Measurements from ENCODE around the gene SCN4A.
"Not testable (repeated sequence)": the region's sequence is repeated elsewhere in the genome, so short reads cannot be mapped to it uniquely, and the experiment has no call there.

The SCN4A gene

DNA sequence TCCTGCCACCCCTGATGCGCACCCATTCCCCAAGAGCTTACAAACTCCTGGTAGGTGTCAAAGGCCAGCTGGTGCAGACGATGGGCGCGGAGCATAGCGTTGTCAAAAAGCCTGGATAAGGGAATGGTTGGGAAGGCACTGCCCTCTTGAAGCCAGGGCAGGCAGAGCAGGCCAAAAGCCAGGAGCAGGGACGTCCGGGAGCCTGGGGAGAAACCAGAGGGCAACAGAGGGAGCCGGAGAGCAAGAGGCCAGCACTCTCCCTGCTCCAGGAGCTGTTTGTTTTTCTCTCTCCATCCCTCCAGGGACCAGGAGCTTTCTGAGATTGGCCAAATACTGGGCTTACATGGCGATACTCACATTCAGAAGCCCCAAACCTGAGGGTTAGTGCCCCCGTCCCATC, 54.4 kb downstream of the SCN4A start:
- DNase-seq, result no peak

DNA sequence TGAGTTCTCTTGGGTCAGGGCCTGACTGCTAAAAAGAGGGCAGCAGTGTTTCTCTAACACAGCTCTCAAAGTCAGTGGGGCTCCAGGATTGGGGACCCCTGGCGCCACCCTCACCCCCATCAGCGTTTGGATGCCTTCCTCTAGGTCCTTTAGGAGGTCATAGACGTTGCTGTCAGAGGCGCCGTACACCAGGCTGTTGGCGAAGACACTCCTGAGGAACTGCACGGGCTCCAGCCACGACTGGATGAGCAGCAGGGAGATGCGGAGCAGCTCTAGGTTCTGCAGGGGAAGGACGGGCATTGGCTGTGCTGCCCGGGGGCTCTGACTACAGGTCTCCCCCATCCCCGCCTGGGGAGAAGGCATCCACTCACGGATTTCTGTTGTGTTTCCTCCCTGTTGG, 55.1 kb downstream of the SCN4A start:
- H3K27ac ChIP-seq (ENCODE audit: low read length), result no peak overlapping the region
- no peaks in the 10 kb centered on the region for H3K36me3 ChIP-seq (ENCODE audit: insufficient read depth, low read length)
- H3K27me3 ChIP-seq (ENCODE audit: insufficient read depth, low read length, poor library complexity), result peaks cover 2% of the 10 kb centered on the region
- no peak for DNase-seq
- H4K20me1 ChIP-seq (ENCODE audit: insufficient read depth, low read length), result no peaks in the 10 kb centered on the region
- H3K9ac ChIP-seq (ENCODE audit: low read depth, low read length), result no peak overlapping the region
- H3K9me3 ChIP-seq (ENCODE audit: insufficient read depth, low read length, severe bottlenecking), result no peaks in the 10 kb centered on the region
- H3K4me2 ChIP-seq (ENCODE audit: insufficient read depth, low read length), result no peak overlapping the region
- TF ChIP-seq, protein P1, sequence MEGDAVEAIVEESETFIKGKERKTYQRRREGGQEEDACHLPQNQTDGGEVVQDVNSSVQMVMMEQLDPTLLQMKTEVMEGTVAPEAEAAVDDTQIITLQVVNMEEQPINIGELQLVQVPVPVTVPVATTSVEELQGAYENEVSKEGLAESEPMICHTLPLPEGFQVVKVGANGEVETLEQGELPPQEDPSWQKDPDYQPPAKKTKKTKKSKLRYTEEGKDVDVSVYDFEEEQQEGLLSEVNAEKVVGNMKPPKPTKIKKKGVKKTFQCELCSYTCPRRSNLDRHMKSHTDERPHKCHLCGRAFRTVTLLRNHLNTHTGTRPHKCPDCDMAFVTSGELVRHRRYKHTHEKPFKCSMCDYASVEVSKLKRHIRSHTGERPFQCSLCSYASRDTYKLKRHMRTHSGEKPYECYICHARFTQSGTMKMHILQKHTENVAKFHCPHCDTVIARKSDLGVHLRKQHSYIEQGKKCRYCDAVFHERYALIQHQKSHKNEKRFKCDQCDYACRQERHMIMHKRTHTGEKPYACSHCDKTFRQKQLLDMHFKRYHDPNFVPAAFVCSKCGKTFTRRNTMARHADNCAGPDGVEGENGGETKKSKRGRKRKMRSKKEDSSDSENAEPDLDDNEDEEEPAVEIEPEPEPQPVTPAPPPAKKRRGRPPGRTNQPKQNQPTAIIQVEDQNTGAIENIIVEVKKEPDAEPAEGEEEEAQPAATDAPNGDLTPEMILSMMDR (IDR thresholded peaks at IDR 0.05; ENCODE audit: borderline replicate concordance, extremely low read depth, low read length, poor library complexity, severe bottlenecking), result no peak
- no peak for TF ChIP-seq EZH2 (IDR thresholded peaks at IDR 0.05; ENCODE audit: borderline replicate concordance, low read depth, low read length, severe bottlenecking)
- no peaks in the 10 kb centered on the region for H3K79me2 ChIP-seq (ENCODE audit: insufficient read depth, low read length)
- 0 out of 2 replicates have a peak, but pooled peaks cover 2% of the 10 kb centered on the region for H3K4me1 ChIP-seq (ENCODE audit: insufficient read depth, low read length)
- ATAC-seq (ENCODE audit: insufficient read depth, low read depth), result no peak
- no peak overlapping the region for H3K4me3 ChIP-seq (ENCODE audit: low read depth in 1 of 2, low read length in 2 of 2)
- H2AFZ ChIP-seq (ENCODE audit: low read depth, low read length), result no peak overlapping the region

More for the DNA sequence above, 54.4 kb downstream of the SCN4A start:
- H3K4me3 ChIP-seq (ENCODE audit: low read depth in 1 of 2, low read length in 2 of 2), result no peak overlapping the region
- H2AFZ ChIP-seq (ENCODE audit: low read depth, low read length), result no peak overlapping the region
- H4K20me1 ChIP-seq (ENCODE audit: insufficient read depth, low read length), result no peaks in the 10 kb centered on the region
- no peaks in the 10 kb centered on the region for H3K79me2 ChIP-seq (ENCODE audit: insufficient read depth, low read length)
- no peak overlapping the region for H3K27ac ChIP-seq (ENCODE audit: low read length)
- peaks cover 2% of the 10 kb centered on the region for H3K27me3 ChIP-seq (ENCODE audit: insufficient read depth, low read length, poor library complexity)
- TF ChIP-seq, protein P1 (IDR thresholded peaks at IDR 0.05; ENCODE audit: borderline replicate concordance, extremely low read depth, low read length, poor library complexity, severe bottlenecking), result peak; percentile 5
- no peak for TF ChIP-seq EZH2 (IDR thresholded peaks at IDR 0.05; ENCODE audit: borderline replicate concordance, low read depth, low read length, severe bottlenecking)
- H3K9ac ChIP-seq (ENCODE audit: low read depth, low read length), result no peak overlapping the region
- 0 out of 2 replicates have a peak, but pooled peaks cover 2% of the 10 kb centered on the region for H3K4me1 ChIP-seq (ENCODE audit: insufficient read depth, low read length)
- no peaks in the 10 kb centered on the region for H3K36me3 ChIP-seq (ENCODE audit: insufficient read depth, low read length)
- H3K9me3 ChIP-seq (ENCODE audit: insufficient read depth, low read length, severe bottlenecking), result no peaks in the 10 kb centered on the region
- no peak for ATAC-seq (ENCODE audit: insufficient read depth, low read depth)
- H3K4me2 ChIP-seq (ENCODE audit: insufficient read depth, low read length), result no peak overlapping the region

DNA sequence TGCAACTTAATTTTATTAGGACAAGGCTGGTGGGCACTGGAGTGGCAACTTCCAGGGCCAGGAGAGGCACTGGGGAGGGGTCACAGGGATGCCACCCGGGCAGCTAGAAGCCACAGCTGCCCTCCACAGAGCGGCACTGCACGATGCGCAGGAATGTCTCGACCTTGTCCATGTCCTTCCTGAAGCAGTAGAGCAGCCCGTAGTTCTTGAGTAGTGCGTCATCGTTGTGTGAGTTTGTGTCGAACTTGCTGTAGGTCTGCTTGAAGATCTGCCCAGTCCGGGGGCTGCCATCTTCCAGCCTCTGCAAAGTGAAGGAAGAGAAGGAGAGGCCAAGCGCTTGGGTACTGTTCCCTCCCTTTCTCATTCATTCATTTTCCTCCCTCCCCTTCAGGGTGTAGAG, 55.5 kb downstream of the SCN4A start:
- not testable (repeated sequence) for H3K9ac ChIP-seq (ENCODE audit: low read depth, low read length); H3K27ac ChIP-seq (ENCODE audit: low read length); H3K79me2 ChIP-seq (ENCODE audit: insufficient read depth, low read length); H2AFZ ChIP-seq (ENCODE audit: low read depth, low read length); H3K4me1 ChIP-seq (ENCODE audit: insufficient read depth, low read length); H3K9me3 ChIP-seq (ENCODE audit: insufficient read depth, low read length, severe bottlenecking); H4K20me1 ChIP-seq (ENCODE audit: insufficient read depth, low read length); H3K4me3 ChIP-seq (ENCODE audit: low read depth in 1 of 2, low read length in 2 of 2); H3K4me2 ChIP-seq (ENCODE audit: insufficient read depth, low read length); H3K36me3 ChIP-seq (ENCODE audit: insufficient read depth, low read length); ATAC-seq (ENCODE audit: insufficient read depth, low read depth); DNase-seq; H3K27me3 ChIP-seq (ENCODE audit: insufficient read depth, low read length, poor library complexity)

DNA sequence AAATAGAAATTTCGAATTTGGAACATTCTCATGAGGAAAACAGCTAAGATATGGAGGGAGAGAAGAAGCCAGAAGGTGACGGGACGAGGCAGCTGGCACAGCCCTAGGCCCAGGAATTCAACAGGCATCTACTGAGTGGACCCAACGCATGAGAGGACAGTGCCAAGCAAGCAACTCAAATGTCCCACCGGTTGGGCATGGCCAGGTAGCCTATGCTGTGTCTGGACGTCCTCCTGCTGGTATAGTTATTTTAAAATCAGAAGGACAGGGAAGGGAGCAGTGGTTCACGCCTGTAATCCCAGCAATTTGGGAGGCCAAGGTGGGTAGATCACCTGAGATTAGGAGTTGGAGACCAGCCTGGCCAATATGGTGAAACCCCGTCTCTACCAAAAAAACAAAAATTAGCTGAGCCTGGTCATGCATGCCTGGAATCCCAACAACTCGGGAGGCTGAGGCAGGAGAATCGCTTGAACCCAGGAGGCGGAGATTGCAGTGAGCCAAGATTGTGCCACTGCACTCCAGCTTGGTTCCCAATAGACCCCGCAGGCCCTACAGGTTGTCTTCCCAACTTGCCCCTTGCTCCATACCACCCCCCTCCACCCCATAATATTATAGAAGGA, 56.0 kb downstream of the SCN4A start:
- Histone ChIP-seq H3K4me2 (ENCODE audit: insufficient read depth, low read length) (no peak overlapping the region), H2AFZ (ENCODE audit: low read depth, low read length) (no peak overlapping the region), H4K20me1 (ENCODE audit: insufficient read depth, low read length) (no peaks in the 10 kb centered on the region), H3K4me3 (ENCODE audit: low read depth in 1 of 2, low read length in 2 of 2) (no peak overlapping the region), H3K9ac (ENCODE audit: low read depth, low read length) (no peak overlapping the region), H3K27ac (ENCODE audit: low read length) (no peak overlapping the region), H3K27me3 (ENCODE audit: insufficient read depth, low read length, poor library complexity) (peaks cover 2% of the 10 kb centered on the region), H3K9me3 (ENCODE audit: insufficient read depth, low read length, severe bottlenecking) (no peaks in the 10 kb centered on the region), H3K4me1 (ENCODE audit: insufficient read depth, low read length) (0 out of 2 replicates have a peak, but pooled peaks cover 2% of the 10 kb centered on the region), H3K79me2 (ENCODE audit: insufficient read depth, low read length) (no peaks in the 10 kb centered on the region), H3K36me3 (ENCODE audit: insufficient read depth, low read length) (no peaks in the 10 kb centered on the region)
- no peak for DNase-seq
- no peak for ATAC-seq (ENCODE audit: insufficient read depth, low read depth)
- no peak for TF ChIP-seq EZH2 (IDR thresholded peaks at IDR 0.05; ENCODE audit: borderline replicate concordance, low read depth, low read length, severe bottlenecking)
- TF ChIP-seq, protein P1 (IDR thresholded peaks at IDR 0.05; ENCODE audit: borderline replicate concordance, extremely low read depth, low read length, poor library complexity, severe bottlenecking), result no peak

DNA sequence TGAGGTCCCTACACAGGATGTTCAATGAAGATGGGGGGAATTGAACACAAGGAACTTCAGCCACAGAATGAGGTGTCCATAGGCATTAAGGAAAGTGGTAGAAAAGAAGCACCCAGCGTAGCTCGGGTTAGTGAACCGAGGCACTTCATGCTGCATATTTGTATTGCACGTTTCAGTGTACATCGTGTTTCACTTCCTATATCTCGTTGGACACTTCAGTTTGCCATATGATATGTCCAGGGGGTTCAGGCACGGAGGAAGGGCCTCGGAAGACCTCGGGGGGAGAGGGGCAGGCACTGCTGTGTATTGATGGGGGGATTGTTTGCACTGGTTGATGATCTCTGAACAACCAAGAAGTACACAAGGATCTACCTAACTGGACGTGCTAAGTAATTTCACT, 57.0 kb downstream of the SCN4A start:
- ATAC-seq (ENCODE audit: insufficient read depth, low read depth); H4K20me1 ChIP-seq (ENCODE audit: insufficient read depth, low read length); H3K27me3 ChIP-seq (ENCODE audit: insufficient read depth, low read length, poor library complexity); H3K4me1 ChIP-seq (ENCODE audit: insufficient read depth, low read length); H3K27ac ChIP-seq (ENCODE audit: low read length); H3K36me3 ChIP-seq (ENCODE audit: insufficient read depth, low read length); H3K79me2 ChIP-seq (ENCODE audit: insufficient read depth, low read length); H3K4me2 ChIP-seq (ENCODE audit: insufficient read depth, low read length); H3K4me3 ChIP-seq (ENCODE audit: low read depth in 1 of 2, low read length in 2 of 2); H3K9me3 ChIP-seq (ENCODE audit: insufficient read depth, low read length, severe bottlenecking); H3K9ac ChIP-seq (ENCODE audit: low read depth, low read length); H2AFZ ChIP-seq (ENCODE audit: low read depth, low read length); DNase-seq: not testable (repeated sequence)

All from DND-41 (cell line).